Stimulated activated CD8-positive, alpha-beta memory T cell treated with anti-CD3 and anti-CD28 coated beads, Interleukin-2, amount 100 ng/mL, for 48 hours (primary cell): ENCODE measurements around the gene FLNB.

Experiments
- DNase-seq, 2 donors: peaks; one replicate each; pipeline ENCODE4 v3.0.0-alpha.2; 2020; ENCODE audit warnings: low read depth in 2 of 2

Gene FLNB

DNA sequence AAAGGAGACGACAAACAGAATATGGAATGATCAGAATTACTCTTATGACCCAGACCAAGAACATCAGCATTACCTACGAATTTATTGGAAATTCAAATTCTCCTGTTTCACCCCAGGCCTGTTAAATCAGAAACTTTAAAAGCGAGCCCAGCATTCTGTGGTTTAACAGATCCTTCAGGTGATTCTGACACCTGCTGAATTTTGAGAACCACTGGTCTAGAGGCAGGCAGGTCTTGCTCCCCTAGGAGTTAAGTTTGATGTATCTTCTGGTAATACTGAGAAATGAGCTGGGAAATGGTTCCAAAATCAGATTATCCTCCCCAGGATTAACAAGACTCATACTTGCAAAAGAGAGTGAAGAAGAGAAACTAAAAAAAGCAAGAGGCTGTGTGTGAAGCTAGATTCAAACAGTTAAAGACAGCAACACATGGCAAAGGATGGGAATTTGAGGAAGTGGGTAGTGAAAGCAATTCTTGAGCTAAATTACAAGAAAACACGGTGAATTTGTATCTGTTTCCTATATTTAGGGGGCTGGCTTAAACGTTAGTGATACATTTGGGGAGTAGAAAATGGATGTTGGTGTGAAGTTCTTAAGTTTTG lies 66.0 kb downstream of the FLNB start:
- no peak for DNase-seq

DNA sequence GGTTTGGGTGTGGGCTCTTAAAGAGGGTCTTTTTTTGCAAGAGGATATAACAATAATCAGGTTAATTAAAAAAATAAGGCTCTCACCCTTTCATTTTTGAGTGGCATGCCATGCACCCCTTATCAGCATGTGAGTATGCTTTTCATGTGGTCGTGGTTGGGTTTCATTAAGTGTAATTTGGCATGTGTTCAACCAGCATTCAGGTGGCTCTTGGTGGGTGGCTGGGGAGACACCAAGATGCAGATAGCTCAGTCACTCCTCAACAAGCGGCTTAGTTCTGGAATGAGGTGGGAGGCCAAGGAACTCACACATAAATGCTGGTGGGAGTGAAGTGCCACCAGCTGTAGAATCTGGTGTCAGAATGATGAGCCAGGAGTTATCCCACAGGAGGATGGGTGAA lies 66.8 kb downstream of the FLNB start:
- peak in 1 of 2 donors; percentile 13 for DNase-seq

DNA sequence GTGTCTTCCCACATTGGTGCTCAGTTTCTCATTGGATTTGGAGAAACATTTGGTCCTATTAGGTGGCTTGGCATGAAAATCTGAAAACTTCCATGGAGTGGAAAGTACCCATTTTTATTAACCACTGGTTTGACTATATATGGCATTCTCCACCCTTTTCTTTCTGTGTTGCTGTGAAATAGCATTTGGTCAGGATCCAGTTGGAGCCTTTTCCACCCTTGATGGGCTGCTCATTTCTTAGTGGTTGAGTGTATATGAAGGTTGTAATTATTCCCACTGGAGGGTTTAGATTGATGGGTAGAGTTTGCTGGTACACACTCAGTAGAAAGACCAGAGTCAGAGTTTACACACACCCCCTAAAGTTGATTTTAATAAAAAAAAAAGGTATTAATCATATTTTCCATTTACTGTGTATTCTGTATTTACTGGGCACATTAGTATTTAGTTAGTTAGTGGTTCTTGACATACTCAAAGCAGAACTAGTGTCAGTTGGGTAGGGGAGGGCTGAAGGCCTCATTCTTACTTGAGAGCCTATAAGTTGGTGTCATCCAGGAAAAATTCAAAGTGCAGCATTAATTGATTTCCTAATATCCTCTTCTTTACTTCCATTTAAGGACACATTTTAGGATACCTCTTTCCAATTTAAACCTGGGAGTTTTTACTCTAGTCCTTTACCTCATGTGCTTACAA lies 69.5 kb downstream of the FLNB start:
- DNase-seq = no peak

DNA sequence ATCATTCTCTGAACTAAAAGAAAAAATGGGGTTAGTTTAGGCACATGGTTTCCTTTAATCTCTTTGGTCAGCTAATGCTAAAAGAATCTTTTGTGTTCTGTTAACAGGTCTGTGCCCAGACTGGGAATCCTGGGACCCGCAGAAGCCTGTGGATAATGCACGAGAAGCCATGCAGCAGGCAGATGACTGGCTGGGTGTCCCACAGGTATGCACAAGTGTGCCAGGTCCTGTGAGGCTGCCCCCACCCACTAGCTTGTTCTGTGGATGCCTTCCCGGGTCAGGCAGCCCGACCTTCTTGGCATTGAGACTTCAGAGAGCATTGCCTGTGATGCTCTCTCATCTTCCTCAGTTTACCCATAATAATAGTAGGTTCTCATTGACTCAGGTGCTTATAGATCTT lies 70.4 kb downstream of the FLNB start:
- no peak for DNase-seq

DNA sequence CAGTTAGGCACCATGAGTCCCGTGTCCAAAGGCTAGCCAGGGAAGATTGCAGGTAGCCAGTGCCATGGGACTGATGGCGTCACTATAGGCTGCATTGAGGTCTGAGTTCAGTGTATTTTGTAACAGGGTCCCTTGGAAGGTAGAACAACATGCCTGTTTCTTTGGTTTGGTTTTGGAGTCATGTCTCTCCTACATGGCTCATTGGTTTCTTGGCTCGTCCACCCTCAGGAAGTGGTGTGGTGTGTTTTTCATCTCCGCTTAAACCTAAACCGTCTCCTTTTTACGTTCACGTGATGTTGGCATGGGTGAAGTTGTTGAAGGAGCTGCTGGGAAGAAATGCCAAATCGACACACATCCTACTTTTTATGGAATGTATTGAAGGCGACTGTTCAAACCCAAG lies 71.6 kb downstream of the FLNB start:
- DNase-seq = no peak

DNA sequence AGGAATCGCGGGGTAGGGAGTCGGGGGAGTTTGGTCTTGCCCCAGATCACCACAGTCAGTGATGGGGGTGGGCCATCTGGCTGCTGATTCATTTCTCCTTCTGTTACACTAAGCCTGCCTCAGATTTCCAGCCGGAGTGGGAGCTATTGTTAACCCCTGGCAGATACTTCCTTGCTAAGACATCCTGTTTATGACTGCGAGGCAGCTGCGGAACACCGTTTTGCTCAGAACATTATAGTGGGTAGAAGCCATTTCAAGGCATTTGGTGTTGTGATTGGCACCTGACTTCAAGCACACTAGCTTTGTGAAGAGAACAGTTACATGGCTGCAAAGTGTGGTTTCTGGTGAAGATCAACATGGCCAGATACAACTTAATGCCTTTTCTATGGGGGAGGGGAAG lies 73.8 kb downstream of the FLNB start:
- no peak for DNase-seq

DNA sequence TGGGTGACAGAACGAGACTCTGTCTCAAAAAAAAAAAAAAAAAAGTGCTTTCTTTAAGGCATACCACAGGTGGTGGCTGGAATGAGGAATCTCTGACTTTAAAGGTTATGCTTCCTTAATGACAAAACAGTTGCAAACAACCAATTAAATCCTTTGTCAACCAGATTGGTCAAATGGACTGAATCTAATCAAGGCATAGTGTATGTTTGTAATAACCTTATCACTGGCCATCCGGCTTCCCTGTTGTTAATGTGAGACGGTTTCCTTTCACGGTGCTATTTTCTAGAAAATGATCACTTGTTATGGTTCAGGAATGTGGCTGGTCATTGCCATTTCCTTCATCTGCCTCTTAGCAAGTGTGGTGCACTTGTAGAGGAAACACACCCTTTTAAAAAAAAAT lies 75.9 kb downstream of the FLNB start:
- DNase-seq = no peak

DNA sequence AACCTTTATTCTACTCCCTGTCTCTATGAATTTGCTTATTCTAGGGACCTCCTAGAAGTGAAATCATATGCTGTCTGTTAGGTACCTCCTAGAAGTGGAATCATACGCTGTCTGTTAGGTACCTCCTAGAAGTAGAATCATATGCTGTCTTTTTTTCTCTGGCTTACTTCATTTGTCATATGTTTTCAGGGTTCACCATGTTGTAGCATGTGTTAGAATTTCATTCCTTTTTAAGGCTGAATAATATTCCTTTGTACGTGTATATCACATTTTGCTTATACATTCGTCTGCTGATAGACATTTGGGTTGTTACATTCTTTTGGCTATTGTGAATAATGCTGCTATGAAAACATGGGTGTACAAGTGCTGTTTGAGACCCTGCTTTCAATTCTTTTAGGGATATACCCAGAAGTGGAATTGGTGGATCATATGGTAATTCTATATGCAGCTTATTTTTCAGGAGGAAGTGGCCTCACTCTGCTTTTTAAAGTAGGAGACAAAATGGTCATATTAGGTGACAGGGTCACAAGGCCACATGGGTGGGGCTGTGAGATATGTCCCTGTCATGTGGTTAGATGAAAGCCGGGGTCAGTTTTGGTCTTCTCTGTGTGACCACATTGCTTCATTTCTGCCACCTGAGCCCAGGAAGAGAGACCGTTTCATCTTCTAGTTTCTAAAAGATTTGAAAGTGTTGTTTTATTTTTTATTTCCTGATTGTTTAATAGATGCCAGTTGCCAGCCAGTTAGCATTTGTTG lies 76.7 kb downstream of the FLNB start:
- DNase-seq = no peak

DNA sequence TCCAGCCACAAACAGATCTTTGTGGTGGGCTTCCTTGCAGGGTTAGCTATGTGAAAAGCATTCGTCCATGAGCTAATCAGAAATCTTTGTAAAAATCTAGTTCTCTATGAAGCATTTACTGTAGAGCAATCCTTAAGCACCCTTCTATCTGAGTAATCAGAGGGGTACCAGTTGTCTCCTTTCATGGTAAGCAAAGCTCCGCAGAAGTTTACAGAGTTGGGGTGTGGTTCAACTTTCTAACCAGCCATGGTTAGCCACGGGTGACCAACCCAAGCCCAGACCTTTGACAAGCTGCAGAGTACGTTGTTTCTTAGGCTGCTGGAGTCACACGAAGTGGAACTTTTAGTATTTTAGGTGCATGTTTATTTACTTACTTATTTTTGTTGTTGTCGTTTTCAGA lies 77.4 kb downstream of the FLNB start:
- DNase-seq = no peak

DNA sequence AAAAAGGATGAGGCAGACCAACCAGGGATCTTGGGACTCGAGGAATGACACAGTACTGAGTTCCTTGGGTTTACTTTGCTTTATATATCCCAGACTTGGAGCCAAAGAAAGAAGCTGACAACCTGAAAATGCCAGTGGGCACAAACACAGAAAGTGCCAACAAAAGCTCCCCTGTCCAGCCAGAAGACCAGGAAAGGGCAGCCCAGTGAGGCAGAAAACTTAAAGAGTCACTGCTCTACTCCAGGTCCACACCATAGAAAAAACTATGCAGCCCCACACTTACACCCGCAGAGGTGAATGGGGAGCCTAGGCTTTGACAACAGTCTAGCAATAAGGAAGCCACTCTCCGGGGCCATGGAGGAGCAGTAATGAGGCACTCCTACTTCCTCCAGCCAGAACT lies 80.3 kb downstream of the FLNB start:
- DNase-seq = no peak

DNA sequence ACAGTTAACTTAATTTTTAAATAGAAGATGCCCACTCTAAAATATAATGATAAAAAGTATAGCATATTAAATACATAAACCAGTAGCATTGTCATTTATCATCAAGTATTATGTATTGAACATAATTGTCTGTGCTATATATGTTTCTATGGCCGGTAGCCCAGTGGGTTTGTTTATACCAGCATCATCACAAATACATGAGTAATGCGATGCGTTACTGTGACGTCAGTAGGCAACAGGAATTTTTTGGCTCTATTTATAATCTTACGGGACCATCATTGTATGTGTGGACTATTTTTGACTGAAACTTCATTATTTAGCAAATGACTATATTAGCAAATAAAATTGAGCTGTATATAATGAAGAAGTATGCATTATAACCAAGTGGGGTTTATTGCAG lies 82.1 kb downstream of the FLNB start:
- no peak for DNase-seq

DNA sequence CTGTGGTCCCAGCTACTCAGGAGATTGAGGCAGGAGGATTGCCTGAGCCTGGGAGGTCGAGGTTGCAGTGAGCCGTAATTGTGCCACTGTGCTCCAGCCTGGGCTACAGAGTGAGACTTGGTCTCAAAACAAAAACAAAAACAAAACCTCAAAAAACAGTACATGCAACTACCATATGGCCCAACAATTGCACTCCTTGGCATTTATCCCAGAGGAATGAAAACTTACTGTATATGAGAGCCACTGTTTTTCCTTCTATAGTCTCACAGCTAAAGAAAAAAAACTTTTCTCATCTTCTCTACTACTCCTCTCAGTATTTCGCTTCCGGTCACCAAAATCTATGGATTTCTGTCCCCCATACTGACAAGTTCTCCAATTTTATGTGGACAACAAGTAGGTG lies 84.3 kb downstream of the FLNB start:
- DNase-seq = no peak

DNA sequence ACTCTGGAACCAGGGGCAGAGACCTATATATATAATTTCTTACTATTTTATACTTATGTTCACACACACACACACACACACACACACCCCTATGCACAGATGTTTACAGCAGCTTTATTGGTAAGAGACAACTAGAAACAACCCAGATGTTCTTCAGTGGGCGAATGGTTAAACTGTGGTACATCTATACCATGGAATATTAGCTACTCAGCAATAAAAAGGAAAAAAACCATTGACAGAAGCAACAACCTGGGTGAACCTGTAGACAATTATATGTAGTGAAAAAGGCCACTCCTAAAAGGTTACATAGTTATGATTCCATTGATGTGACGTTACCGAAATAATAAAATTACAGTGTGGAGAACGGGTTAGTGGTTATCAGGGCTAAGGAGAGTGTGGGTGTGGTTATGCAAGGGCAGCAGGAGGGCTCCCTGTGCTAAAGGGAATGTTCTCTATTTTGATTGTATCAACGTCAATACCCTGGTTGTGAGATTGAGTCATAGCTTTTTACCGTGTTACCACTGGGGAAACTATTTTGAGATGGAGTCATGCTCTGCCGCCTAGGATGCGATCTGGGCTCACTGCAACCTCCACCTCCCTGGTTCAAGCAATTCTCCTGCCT lies 85.5 kb downstream of the FLNB start:
- DNase-seq = no peak

DNA sequence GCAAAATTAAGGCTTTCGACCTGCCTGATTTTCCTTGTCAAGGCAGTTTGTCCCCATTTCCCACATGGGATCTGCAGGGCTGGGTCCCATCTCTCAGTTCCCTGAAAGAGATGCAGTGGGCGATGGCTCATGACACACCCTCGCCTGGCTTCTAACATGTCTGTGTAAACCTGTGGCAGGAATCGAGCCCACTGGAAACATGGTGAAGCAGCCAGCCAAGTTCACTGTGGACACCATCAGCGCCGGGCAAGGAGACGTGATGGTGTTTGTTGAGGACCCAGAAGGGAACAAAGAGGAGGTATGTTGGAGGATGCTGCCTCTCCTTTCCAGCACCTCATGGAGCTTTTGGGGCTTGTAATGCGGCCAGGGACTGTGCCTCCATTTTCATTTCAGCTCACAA lies 86.4 kb downstream of the FLNB start:
- no peak for DNase-seq

DNA sequence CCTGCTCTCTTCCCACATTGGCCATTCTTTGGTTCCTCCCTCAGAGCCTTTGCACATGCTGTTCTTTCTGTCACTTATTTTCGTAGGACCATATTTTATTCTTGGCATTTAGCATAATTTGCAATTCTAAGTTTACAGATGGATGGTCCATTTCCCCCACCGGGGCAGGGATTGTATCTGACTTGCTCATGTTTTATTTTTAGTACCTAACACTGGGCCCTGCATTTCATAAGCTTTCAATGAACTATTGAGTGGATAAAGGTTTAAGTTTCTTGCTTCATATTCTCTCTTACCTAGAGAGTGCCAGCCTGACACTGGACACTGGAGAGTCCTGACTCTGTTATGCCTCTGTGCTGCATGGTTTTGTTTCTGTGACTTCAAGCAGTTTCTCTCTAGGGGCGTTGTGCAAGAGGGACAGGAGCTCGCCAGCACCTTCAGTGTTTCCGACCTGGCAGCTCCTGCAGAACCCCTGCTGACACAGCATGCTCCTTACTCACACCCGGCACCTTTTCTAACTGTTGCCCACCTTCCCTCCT lies 87.4 kb downstream of the FLNB start:
- no peak for DNase-seq

DNA sequence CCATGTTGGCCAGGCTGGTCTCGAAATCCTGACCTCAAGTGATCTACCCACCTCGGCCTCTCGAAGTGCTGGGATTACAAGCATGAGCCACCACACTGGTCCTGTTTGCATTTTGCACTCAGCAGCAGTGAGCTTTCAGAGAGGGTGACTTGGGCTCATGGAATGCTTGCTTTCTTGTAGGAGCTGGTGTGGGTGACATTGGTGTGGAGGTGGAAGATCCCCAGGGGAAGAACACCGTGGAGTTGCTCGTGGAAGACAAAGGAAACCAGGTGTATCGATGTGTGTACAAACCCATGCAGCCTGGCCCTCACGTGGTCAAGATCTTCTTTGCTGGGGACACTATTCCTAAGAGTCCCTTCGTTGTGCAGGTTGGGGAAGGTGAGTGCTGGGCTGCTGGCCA lies 90.3 kb downstream of the FLNB start:
- DNase-seq = no peak

DNA sequence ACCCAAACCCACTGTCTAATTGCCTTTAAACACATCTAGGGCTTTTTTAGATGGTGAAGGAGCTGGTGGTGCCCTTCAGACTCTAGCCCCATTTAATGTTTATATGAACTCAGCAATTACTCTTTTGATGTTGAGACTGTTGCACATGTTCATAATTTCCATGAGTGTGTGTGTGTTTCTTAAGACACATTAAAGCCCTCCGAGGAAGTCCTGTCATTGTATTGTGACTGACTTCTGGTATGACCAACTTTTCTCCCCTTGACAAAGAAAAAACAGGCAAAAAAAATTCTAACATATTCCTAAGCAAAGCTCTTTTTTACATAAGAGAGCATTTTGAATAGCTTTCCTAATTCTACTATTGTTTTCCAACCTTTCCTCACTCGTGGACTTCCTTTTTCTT lies 91.6 kb downstream of the FLNB start:
- no peak for DNase-seq

DNA sequence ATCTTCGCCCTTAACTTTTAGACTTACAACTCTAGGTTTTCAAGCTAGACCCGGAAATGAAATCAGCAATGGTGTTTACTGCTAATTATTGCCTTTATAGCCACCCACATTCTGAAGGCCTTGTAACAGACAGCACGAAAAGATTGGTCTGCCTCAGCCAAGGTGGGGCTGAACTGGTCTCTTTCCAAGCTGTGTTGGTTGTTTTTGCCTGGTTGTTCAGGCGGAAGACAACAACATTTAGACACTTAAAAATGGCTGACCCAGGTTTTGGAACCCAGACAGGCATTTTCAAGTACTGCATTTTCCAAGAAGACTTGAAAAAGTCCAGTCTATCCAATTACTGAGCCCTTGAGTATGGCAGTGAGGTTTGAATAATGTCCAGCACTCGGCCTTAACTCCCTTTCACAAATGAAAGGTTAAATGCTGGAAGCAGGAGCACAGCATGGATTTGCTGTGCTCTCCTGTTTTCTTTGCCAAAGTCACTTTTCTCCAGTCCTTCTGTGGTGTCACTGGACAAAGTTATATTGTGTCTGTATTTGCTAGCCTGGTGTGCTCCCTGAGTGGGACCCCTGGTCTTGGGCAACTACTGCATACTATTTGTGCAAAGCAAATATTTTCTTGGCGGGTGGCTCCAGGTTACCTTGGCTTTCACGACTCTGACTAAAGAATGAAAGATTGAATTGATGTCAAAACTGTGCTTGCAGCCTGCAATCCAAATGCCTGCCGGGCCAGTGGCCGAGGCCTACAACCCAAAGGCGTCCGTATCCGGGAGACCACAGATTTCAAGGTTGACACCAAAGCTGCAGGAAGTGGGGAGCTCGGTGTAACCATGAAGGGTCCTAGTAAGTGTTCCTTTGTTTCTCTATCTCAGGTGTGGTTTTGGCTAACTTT lies 93.5 kb downstream of the FLNB start:
- no peak for DNase-seq

DNA sequence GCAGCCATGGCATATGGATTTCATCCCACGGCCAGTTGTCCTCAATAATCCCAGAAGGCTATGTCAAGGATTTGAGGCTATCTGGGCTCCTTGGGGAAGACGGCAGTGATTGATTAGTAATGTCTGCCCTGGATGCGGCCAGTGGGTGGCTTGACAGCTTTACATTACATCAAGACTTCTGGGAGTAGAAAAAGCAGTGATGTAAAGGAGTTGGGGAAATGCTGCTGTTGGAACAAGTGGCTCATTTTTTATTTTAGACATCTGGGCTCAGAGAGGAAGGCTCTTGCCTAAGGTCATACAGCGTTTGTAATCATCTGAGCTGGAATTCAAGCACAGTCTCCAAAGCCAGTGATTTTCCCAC lies 94.1 kb downstream of the FLNB start:
- no peak for DNase-seq

DNA sequence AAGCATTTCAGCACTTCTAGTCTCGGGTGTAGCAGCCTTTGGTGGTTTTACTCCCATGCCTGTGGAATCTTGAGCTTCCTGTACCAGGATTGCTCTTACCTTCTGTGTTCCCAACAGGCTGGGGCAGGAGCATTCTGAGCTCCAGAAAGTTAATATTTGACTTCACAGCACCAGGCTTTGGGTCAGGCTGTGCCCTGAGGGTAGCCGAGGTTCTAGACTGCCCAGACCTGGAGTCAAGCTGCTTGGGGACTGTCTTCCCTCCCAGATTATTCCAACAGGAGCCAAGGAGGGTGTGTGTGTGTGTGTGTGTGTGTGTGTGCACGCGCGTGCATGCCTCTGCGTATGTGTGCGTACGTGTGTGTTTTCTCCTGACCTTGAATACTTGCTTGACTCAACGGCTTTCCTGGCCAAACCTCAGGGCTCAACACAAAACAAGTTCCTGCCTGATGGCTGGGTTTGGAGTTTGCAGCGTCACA lies 94.8 kb downstream of the FLNB start:
- no peak for DNase-seq

DNA sequence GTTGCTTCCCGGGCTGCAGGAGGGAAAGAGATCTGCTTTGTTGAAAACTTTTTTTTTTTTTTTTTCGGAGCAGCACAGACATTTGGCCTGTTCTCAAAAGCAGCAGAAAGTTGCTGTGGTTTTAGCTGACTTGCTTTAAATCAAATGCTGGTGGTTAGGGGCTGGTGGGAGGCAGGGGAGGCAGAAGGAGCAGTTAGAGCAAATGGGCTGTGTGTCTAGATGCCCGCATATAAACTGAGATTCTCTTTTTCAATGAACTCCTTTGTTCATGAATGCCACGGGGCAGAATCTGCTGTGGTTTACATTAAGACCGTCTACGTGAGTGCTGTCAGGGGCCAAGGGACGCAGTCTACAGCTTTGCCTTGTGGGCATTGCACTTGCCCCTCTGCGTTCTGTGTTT lies 95.9 kb downstream of the FLNB start:
- DNase-seq = no peak

DNA sequence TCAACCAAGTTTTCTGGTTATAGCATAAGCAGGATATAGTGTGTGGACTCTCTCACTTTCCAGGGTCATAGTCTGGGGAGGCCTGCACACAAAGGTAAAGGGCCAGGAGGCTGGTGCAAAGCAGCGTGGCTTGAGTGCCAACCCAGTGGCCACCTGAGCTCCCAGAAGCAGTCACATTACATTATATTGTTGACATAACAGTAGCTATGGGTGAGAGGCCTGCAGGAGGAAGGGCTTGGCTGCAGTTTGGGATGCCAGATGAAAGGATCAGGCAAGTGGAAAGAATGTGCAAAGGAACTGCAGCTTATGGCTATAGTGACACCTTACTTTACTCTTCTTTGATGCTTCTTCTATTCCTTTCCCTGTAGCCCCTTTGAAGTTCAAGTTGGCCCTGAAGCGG lies 96.5 kb downstream of the FLNB start:
- no peak for DNase-seq
